GM19438 (cell line): ENCODE measurements around the gene FAS.

ENCODE experiments used
- ATAC-seq: cut with Tn5 transposase; IDR thresholded peaks from one replicate; pipeline ENCODE4 v1.9.1; 2021; ENCODE audit warnings: low read depth; ENCODE audit not compliant: unreplicated experiment

Gene FAS

DNA sequence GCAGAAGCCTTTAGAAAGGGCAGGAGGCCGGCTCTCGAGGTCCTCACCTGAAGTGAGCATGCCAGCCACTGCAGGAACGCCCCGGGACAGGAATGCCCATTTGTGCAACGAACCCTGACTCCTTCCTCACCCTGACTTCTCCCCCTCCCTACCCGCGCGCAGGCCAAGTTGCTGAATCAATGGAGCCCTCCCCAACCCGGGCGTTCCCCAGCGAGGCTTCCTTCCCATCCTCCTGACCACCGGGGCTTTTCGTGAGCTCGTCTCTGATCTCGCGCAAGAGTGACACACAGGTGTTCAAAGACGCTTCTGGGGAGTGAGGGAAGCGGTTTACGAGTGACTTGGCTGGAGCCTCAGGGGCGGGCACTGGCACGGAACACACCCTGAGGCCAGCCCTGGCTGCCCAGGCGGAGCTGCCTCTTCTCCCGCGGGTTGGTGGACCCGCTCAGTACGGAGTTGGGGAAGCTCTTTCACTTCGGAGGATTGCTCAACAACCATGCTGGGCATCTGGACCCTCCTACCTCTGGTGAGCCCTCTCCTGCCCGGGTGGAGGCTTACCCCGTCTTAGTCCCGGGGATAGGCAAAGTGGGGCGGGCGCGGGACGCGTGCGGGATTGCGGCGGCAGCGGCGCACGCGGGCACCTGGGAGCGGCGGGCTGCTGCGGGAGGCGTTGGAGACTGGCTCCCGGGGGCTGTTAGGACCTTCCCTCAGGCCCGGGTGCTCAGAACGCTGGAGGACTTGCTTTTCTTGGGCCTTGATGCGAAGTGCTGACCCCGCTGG lies at the start of gene FAS:
TSS of gene FAS (plus strand) at position 415 of the 777 bp plus-strand sequence. CDS start at position 494, 79 bp downstream.
- peak; percentile 54 for ATAC-seq

DNA sequence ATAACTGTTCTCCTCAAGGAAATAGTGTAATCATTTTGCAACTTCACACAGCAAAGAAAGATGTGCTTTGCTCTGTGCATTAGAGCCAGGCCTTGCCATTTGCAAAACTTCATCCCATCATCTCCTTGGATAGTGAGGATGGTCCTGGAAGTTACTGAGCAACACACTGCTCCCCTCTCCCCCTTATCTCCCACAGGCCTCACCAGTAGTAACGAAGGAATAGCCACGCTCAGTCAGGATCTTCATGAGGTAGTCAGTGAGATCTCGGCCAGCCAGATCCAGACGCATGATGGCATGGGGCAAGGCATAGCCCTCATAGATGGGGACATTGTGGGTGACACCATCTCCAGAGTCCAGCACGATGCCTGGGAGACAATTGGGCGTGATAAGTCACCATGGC lies 49.6 kb upstream of the FAS start:
- ATAC-seq, result no peak

DNA sequence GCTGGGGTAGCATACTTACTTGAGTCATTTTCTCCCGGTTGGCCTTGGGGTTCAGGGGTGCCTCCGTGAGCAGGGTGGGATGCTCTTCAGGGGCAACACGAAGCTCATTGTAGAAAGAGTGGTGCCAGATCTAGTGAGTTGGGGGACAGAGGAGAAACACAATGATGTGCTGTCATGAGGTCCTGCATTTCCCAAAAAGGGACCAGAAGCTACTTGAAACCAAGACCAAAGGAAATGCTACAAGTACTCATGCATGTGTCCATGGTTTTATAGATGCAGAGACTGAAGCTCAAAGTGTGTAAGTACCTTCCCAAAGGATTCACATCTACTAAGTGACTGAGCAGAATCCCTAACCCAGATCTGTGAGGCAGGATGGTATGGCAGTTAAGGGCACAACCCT lies 46.8 kb upstream of the FAS start:
- ATAC-seq, result no peak

DNA sequence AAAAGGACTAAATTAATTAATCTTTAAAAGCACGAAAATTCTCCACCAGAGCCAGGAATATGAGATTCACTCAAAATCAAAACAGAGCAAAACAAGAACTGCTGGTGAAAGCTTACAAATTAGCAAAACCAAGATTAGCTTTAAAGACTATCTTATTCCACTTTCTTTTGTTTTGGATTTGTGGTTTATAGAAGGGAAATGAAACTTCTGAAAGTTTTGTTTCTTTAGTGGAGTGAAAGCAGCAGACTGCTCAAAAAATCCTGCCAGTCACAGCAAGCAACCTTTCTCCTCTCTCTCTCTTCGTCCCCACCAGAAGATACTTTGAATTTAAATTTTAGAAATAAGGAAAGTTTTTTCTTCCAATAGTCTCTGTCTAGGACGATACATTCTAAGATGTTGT lies 45.8 kb upstream of the FAS start:
- peak; percentile 75 for ATAC-seq

GRCh38 chr10:88946200-88946599 lies 44.4 kb upstream of the FAS start:
- no peak for ATAC-seq

DNA sequence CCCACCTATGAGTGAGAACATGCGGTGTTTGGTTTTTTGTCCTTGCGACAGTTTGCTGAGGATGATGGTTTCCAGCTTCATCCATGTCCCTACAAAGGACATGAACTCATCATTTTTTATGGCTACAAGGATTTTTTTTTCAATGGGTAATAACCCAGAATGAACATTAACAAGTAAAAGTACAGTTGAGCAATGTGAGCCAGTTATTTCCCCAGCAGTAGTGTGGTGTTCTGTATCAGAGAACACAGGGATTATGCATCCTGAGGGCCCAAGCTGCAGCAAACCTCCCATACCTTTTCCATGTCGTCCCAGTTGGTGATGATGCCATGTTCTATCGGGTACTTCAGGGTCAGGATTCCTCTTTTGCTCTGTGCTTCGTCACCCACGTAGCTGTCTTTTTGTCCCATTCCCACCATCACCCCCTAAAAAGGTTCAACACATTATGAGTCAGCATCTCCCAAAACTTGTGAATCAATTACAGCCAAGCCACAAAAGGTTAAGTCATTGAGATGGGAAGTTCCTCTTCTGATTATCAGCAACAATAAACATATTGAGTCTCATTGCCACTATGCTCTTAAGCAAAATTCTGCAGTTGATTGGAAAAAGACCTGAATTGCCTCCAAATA lies 43.5 kb upstream of the FAS start:
- no peak for ATAC-seq

GRCh38 chr10:88949051-88949450 lies 41.5 kb upstream of the FAS start:
- ATAC-seq, result no peak

DNA sequence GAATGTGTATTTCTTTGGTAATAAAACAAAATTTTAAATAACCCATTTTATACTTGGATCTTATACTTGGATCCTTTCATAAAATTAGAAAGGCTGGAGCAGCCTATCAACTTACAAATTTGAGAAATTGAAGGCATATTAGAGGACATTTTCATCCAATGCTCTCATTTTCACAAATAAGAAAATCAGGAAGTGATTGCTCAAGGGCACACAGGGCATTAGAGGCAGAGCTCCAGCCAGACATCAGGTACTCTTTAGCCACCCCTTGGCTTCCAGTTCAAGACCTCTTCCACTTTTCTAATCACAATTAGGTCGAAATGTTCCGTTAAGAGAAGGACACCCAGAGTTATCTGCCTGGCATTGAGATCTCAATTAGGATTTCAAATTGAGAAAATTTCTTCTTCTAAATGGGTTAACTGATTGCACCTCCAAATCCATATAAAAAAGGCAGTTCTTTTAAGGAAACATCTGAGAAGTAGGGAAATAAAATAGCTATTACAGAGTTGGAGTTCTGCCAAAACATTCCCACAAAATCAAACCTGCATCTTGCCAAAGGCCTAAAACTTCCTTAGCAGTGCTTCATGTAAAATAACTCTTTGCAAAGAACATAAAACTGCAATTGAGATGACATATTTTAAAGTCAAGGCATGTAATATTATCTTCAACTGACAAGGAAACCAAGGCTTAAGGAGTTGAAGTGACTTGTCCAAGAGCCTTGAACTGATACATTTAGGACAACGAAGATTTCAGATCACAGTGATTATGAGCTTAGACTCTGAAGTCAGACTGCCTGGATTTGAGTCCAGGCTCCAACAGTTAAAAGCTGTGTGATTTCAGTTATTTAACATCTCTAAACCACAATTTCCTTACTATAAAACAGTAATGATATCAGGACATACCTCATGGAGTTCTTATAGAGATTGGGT lies 40.4 kb upstream of the FAS start:
- no peak for ATAC-seq

DNA sequence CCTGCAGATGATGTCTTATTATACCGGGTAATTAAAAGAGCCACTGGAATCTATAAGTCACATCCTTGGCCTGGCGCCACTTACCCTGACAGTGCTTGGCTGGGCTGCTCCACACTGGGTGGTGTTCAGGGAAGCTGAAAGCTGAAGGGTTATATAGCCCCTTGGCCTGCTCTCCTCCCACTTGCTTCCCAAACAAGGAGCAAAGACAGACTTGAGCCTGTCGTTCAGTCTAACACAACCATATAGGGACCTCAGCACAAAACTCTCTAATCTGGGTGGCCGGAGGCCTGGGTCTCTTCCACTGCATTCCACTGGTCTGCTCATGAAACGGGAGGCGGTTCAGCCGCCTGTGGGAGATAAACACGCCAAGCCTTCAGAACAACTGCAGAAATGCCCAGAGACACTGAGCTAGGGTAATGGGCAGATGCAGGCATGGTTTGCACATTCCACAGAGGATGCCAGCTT lies 37.9 kb upstream of the FAS start, which contains the start of gene ACTA2:
TSS of gene ACTA2 (minus strand) at position 127 of the 465 bp plus-strand sequence. CDS start 3,843 bp downstream, outside the sequence.
- no peak for ATAC-seq

- no peak for ATAC-seq
These were observed 36.9 kb upstream of the FAS start for GRCh38 chr10:88953662-88954061.

DNA sequence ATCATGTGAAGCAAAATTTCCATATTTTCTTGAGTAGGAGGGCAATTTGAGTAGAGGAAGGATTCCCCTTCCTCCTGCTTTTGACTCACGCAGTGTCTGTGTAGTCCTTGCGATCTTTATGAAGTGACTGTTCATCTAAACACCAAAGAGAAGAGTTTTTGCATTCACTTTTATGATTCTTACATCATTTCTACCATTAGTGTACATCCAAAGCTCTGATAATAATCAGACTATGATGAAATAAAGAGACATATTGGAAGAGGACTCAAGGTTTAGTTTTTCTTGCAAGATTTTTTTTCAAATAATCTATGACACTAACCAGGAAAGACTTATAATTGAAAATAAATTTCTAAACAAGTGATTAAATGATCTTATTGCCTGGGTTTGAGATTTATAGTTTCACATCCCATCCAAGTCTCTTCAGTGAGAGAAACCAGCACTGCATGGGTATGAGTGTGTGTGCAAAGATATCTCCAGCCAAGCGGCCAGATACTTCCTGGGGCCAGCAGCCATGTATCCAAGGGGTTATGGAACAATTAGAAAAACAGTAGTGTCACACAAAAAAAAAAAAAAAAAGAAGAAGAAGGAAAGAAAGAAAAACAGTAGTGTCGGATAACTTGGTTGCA lies 36.0 kb upstream of the FAS start:
- no peak for ATAC-seq

- no peak for ATAC-seq
These were observed 33.2 kb upstream of the FAS start for GRCh38 chr10:88957381-88957780.

DNA sequence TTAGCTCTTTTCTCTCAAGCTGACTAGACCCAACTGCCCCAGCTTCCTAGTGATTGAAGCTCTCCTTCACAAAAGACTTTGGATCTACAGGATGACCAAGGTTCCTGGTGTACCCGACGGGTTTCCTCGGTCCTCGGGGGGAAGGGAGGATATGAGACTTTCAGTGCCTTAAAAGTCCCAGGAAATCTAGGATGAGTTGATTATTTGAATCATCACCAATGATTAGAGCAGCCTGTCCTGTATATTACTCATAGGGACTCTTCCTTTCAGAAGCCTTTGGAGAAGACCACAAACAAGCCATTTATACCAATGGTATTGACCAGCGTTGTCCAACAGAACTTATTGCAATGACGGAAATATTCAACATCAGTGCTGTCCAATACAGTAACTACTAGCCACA lies 31.9 kb upstream of the FAS start:
- ATAC-seq, result no peak

DNA sequence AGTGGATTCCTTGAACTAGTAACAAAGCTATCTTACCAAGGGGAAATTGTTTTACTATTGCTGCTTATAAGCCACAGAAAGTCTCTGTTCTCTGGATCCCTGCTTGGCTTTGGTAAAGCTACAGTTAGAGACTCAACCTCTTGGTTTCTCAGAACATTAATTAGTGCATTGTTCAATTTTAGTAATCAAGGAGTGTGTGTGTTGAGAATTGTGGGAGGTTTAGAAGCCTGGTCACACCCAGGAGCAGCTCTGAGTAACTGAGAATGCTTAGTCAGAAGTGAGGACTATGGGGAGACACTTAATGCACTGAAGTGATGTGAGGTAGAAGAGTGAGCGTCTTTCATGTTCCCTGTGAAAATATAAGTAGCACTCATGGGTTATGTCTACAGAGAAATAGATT lies 29.8 kb upstream of the FAS start:
- ATAC-seq, result no peak

GRCh38 chr10:88961266-88961665 lies 29.3 kb upstream of the FAS start:
- no peak for ATAC-seq

DNA sequence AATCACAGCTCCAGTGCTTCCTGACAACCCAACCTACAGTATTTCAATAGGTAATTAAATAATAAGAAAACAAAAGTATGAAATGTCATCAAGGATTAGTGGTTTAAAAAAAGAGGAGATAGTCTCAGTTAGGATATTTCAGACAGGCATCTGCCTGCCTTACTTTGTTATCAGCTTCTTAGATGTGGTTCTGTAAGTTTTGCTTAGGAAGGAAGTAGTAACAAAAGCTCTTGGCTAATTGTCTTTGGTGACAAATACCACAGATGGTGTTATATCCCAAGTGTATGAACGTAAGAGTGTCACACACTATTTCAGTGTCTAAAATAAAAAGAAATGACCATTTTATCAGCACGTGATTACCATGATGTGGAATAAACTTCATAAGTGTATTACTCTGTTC lies 28.3 kb upstream of the FAS start:
- ATAC-seq, result no peak

GRCh38 chr10:88963318-88963717 lies 27.3 kb upstream of the FAS start:
- no peak for ATAC-seq

- ATAC-seq, result no peak
These were observed 26.2 kb upstream of the FAS start for GRCh38 chr10:88964360-88964759.

GRCh38 chr10:88964869-88965415 lies 25.7 kb upstream of the FAS start:
- no peak for ATAC-seq

- no peak for ATAC-seq
These were observed 23.8 kb upstream of the FAS start for GRCh38 chr10:88966797-88967196.
